PC-3 (cell line): Measurements from ENCODE around the gene RAD17. TPM values are rescaled to one million over a fixed set of nuclear protein-coding genes. Genes with fewer than 3 reads are reported as not detected.
"Not testable (repeated sequence)": the region's sequence is repeated elsewhere in the genome, so short reads cannot be mapped to it uniquely, and the experiment has no call there.

Experiments used
- ATAC-seq: fragments of 200-7000 bp; cut with Tn5 transposase; 2 replicates; pipeline ENCODE4 v1.9.1; 2020; ENCODE audit warnings: mild to moderate bottlenecking, moderate library complexity
- BruUV-seq: library from RNA; stranded (reverse); fragments of 400-500 nt; replicated peaks from 2 replicates; lab custom pipeline; 2021; lab: Mats Ljungman, UMichigan
- CTCF ChIA-PET: fragments of 300-600 bp; sonication (Branson Sonifier 250); formaldehyde crosslinking; loops from one replicate; lab custom pipeline; 2022; ENCODE audit warnings: antibody characterized with exemption; lab: Charles Lee
- POLR2A ChIA-PET: fragments of 300-600 bp; sonication (Branson Sonifier 250); formaldehyde crosslinking; loops from one replicate; lab custom pipeline; 2022; ENCODE audit warnings: antibody characterized with exemption; ENCODE audit not compliant: unreplicated experiment; lab: Charles Lee
- DNase-seq: peaks from one replicate; pipeline ENCODE4 v3.0.0-alpha.2; 2015
- H2AFZ ChIP-seq: fragments of 300-600 bp; sonication (generic); 2 replicates; pipeline ENCODE4 v1.6.0; 2016; ENCODE audit warnings: antibody characterized with exemption, low read length
- H3F3A ChIP-seq: fragments of 300-600 bp; sonication (generic); one replicate; pipeline ENCODE4 v1.6.0; 2017; ENCODE audit warnings: antibody characterized with exemption, low read length, control low read depth, mild to moderate bottlenecking; ENCODE audit not compliant: unreplicated experiment
- H3K27ac ChIP-seq: fragments of 300-600 bp; sonication (generic); 2 replicates; pipeline ENCODE4 v1.5.1; 2016; ENCODE audit warnings: mild to moderate bottlenecking, low read length
- H3K27me3 ChIP-seq: fragments of 300-600 bp; sonication (generic); 2 replicates; pipeline ENCODE4 v1.6.1; 2016; ENCODE audit warnings: low read length, mixed read lengths
- H3K36me3 ChIP-seq: fragments of 300-600 bp; sonication (generic); 2 replicates; pipeline ENCODE4 v1.6.1; 2016; ENCODE audit warnings: low read depth, mixed run types, low read length, mixed read lengths
- H3K4me1 ChIP-seq: fragments of 300-600 bp; sonication (generic); 2 replicates; pipeline ENCODE4 v1.5.1; 2016; ENCODE audit warnings: low read length; ENCODE audit not compliant: insufficient read depth
- H3K4me2 ChIP-seq: fragments of 300-600 bp; sonication (generic); 2 replicates; pipeline ENCODE4 v1.6.0; 2016; ENCODE audit warnings: low read length
- H3K4me3 ChIP-seq: fragments of 300-600 bp; sonication (generic); 2 replicates; pipeline ENCODE4 v1.5.1; 2016; ENCODE audit warnings: mild to moderate bottlenecking, low read length, mixed read lengths
- H3K79me2 ChIP-seq: fragments of 300-600 bp; sonication (generic); 2 replicates; pipeline ENCODE4 v1.6.1; 2017; ENCODE audit warnings: low read length, mixed read lengths
- H3K9ac ChIP-seq: fragments of 300-600 bp; sonication (generic); 2 replicates; pipeline ENCODE4 v1.6.0; 2016; ENCODE audit warnings: mild to moderate bottlenecking, low read length
- H3K9me2 ChIP-seq: fragments of 300-600 bp; sonication (generic); replicated peaks from 2 replicates; pipeline ENCODE4 v1.6.1; 2016; ENCODE audit warnings: mixed run types, low read length, mixed read lengths
- H3K9me3 ChIP-seq: fragments of 300-600 bp; sonication (generic); 2 replicates; pipeline ENCODE4 v1.6.1; 2016; ENCODE audit warnings: low read length, mixed read lengths
- H4K20me1 ChIP-seq: fragments of 300-600 bp; sonication (generic); 2 replicates; pipeline ENCODE4 v1.6.1; 2016; ENCODE audit warnings: low read length, mixed read lengths
- EZH2 ChIP-seq: fragments of 300-600 bp; sonication (generic); IDR thresholded peaks from one replicate; pipeline ENCODE4 v1.6.1; 2017; ENCODE audit warnings: antibody characterized with exemption, mild to moderate bottlenecking, low read length; ENCODE audit not compliant: unreplicated experiment
- EZH2phosphoT487 ChIP-seq: fragments of 300-600 bp; sonication (generic); IDR thresholded peaks from 2 replicates; pipeline ENCODE4 v1.6.1; 2018; ENCODE audit warnings: mild to moderate bottlenecking, antibody characterized with exemption, low read length, borderline replicate concordance
- intact Hi-C: fragments of 100-400 bp; cut with micrococcal nuclease; formaldehyde crosslinking; loops from 2 replicates; pipeline ENCODE4 v1.9.0; 2023
- total RNA-seq: library from RNA; depleted of rRNA; stranded (reverse); fragments of >200 nt; gene quantifications from 2 replicates; pipeline ENCODE4 v1.2.3, GENCODE V29; 2014
- TF ChIP-seq, protein P1 (sequence below): fragments of 300-600 bp; sonication (generic); conservative IDR thresholded peaks from 2 replicates; pipeline ENCODE4 v1.5.1; 2017; ENCODE audit warnings: antibody characterized with exemption, low read depth, mild to moderate bottlenecking, low read length

RAD17 gene
- total RNA-seq, 1 experiment from 2014 or later, result 13.5 TPM

DNA sequence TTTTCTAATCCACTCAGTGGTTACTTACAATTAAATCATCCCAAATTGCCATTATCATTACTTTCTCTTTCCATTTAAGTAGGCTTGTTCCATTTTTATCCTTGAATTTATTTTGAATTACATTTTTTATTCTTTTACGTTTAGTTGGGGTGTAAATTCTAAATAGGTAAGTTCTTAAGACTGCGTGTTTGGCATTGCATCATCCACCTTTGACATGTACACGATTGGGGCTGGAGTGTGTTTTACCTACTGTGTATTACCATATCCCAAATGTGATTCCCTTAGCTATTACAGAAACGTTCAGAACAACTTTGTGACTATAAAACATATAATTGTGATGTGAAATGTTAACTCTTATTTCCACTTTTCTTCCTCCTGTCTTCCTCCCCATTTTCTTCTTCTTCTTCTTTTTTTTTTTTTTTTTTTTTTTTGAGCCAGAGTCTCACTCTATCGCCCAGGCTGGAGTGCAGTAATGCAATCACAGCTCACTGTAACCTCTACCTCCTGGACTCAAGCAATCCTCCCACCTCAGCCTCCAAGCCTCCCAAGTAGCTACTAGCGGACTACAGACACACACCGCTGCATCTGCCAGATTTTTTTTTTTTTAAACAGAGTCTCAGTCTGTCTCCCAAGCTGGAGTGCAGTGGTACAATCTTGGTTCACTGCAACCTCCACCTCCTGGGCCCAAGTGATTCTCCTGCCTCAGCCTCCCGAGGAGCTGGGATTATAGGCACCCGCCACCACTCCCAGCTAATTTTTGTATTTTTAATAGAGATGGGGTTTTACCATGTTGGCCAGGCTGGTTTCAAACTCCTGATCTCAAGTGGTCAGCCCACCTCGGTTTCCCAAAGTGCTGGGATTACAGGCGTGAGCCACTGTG, 62.0 kb downstream of the RAD17 start:
- intact Hi-C loops, result no loop called here
- Histone ChIP-seq H3K4me3 (no peak overlapping the region), H3K4me1 (no peaks in the 10 kb centered on the region), H3K27me3 (no peaks in the 10 kb centered on the region), H3K9me2 (no peaks in the 10 kb centered on the region), H3K4me2 (no peak overlapping the region), H2AFZ (no peak overlapping the region), H3K27ac (no peak overlapping the region), H3K9me3 (no peaks in the 10 kb centered on the region), H3F3A (no peaks in the 10 kb centered on the region), H3K79me2 (no peaks in the 10 kb centered on the region), H3K9ac (no peak overlapping the region), H4K20me1 (no peaks in the 10 kb centered on the region), H3K36me3 (no peaks in the 10 kb centered on the region)
- no TSS peak for BruUV-seq
- DNase-seq, result no peak
- POLR2A ChIA-PET, result no interaction called here
- no peak for ATAC-seq
- CTCF ChIA-PET, result interaction anchor here (0.6 kb wide), 1 partner anchor 17 kb away, joined by 11 read pairs; the partner anchor contains the start of gene MARVELD2
- TF ChIP-seq EZH2phosphoT487 (no peak), EZH2 (no peak)
- TF ChIP-seq, protein P1, sequence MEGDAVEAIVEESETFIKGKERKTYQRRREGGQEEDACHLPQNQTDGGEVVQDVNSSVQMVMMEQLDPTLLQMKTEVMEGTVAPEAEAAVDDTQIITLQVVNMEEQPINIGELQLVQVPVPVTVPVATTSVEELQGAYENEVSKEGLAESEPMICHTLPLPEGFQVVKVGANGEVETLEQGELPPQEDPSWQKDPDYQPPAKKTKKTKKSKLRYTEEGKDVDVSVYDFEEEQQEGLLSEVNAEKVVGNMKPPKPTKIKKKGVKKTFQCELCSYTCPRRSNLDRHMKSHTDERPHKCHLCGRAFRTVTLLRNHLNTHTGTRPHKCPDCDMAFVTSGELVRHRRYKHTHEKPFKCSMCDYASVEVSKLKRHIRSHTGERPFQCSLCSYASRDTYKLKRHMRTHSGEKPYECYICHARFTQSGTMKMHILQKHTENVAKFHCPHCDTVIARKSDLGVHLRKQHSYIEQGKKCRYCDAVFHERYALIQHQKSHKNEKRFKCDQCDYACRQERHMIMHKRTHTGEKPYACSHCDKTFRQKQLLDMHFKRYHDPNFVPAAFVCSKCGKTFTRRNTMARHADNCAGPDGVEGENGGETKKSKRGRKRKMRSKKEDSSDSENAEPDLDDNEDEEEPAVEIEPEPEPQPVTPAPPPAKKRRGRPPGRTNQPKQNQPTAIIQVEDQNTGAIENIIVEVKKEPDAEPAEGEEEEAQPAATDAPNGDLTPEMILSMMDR, result no peak

DNA sequence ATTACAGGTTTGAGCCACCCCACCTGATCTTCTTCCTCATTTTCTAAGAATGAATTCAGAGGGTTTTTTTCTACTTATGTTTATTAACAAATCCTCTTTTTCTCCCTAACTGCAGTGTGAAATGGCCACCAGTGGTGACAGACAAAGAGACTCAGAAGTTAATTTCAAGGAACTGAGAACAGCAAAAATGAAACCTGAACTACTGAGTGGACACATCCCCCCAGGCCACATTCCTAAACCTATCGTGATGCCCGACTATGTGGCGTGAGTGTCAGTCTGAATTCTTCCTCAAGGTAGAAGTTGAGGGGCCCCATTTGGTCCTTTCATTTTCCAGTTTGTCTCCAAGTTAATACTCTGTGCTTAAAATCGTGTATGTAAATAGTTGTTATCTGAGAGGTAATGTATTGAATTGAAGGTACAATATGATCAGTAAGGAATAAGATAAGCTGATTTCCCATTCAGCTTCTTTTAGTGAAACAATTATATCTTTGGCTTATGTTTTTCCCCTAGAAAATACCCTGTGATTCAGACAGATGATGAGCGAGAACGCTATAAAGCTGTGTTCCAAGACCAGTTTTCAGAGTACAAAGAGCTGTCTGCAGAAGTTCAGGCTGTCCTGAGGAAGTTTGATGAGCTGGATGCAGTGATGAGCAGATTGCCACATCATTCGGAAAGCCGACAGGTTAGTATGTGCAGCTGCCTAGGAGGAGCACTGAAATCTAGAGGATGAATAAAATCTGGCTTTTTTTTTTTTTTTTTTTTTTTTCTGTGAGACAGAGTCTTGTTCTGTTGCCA, 63.0 kb downstream of the RAD17 start:
- CTCF ChIA-PET, result no interaction called here
- H3K79me2 ChIP-seq, result no peaks in the 10 kb centered on the region
- no peaks in the 10 kb centered on the region for H3F3A ChIP-seq
- no peaks in the 10 kb centered on the region for H3K9me3 ChIP-seq
- no peaks in the 10 kb centered on the region for H3K9me2 ChIP-seq
- no peak overlapping the region for H3K4me3 ChIP-seq
- TF ChIP-seq EZH2 (no peak), EZH2phosphoT487 (no peak)
- TF ChIP-seq, protein P1, result no peak
- POLR2A ChIA-PET, result no interaction called here
- H3K9ac ChIP-seq, result no peak overlapping the region
- no peaks in the 10 kb centered on the region for H3K27me3 ChIP-seq
- DNase-seq, result no peak
- H4K20me1 ChIP-seq, result no peaks in the 10 kb centered on the region
- intact Hi-C loops, result no loop called here
- no peak overlapping the region for H3K27ac ChIP-seq
- H2AFZ ChIP-seq, result no peak overlapping the region
- no peaks in the 10 kb centered on the region for H3K36me3 ChIP-seq
- no TSS peak for BruUV-seq
- no peaks in the 10 kb centered on the region for H3K4me1 ChIP-seq
- no peak overlapping the region for H3K4me2 ChIP-seq
- ATAC-seq, result no peak

DNA sequence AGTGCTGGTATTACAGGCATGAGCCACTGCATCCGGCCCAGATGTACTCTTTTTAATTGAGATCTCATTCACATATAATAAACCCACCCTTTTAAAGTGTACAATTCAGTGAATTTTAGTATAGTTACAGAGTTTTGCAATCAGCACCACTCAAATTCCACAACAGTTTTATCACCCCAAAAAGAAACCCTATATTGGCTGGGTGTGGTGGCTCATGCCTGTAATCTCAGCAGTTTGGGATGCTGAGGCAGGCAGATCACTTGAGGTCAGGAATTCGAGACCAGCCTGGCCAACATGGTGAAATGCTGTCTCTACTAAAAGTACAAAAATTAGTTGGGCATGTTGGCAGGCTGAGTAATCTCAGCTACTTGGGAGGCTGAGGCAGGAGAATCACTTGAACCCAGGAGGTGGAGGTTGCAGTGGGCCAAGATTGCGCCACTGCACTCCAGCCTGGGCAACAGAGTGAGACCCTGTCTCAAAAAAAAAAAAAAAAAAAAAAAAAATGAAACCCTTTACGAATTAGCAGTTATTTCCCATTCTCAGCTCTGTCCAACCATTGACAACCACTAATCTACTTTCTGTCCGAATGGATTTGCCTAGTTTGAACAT, 65.8 kb downstream of the RAD17 start:
- CTCF ChIA-PET, H3K79me2 ChIP-seq, H3F3A ChIP-seq, H3K9me2 ChIP-seq, H3K36me3 ChIP-seq, H3K4me2 ChIP-seq, H3K4me1 ChIP-seq, H3K27me3 ChIP-seq, POLR2A ChIA-PET, ATAC-seq, intact Hi-C loops, H3K27ac ChIP-seq, BruUV-seq, H3K9me3 ChIP-seq, H3K9ac ChIP-seq, DNase-seq, H3K4me3 ChIP-seq, H2AFZ ChIP-seq, H4K20me1 ChIP-seq: not testable (repeated sequence)
